ENCODE measurements around the gene STAG3. TPM values are rescaled to one million over a fixed set of nuclear protein-coding genes. Genes with fewer than 3 reads are reported as not detected.

The STAG3 gene
- total RNA-seq, 1 donor from 2014 or later = 0.36 TPM

DNA sequence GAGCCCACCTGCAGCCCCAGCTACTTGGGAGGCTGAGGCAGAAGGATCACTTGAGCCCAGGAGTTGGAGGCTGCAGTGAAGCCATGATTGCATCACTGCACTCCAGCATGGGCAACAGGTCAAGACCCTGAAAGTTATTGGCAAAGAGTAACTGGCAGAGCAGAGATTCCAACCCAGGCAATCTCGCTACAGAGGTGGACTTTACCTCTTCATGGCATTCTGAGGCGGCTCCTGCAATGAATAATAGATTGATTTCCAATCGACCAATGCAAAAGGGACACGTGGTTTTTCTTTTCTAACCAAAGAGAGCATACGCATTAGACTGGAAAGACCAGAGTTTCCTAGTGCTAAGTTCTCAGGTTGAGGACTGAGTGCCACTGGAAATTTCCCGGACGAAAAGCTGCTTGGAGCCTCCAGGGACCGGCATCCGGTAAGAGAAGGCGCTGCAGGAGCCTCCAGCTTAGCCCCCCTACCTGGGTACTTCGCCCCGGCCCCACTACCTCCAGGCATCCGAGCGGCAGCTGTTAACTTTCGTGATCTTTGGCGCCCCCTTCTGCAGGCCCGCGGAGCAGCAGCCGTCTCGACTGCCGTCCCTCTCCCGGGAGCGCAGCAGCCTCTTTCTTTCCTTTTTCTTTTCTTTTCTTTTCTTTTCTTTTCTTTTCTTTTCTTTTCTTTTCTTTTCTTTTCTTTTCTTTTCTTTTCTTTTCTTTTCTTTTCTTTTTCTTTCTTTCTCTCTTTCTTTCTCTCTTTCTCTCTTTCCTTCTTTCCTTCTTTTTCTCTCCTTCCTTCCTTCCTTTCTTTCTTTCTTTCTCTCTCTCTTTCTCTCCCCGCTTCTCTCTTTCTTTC is 46.9 kb upstream of the STAG3 start:
- peak overlapping the region; percentile 68 for H3K4me2 ChIP-seq (ENCODE audit: low read length)
- DNase-seq (ENCODE audit: low read depth) = no peak
- peaks cover 19% of the 10 kb centered on the region for H3K4me1 ChIP-seq (ENCODE audit: insufficient read depth, low read length)
- H3K36me3 ChIP-seq (ENCODE audit: insufficient read depth, low read length) = no peaks in the 10 kb centered on the region
- no peaks in the 10 kb centered on the region for H3K9me3 ChIP-seq (ENCODE audit: insufficient read depth, low read depth, low read length)
- H3K9me3 Mint-ChIP-seq (ENCODE audit: unreplicated experiment) = no peaks in the 10 kb centered on the region
- H3K27ac Mint-ChIP-seq (ENCODE audit: unreplicated experiment) = no peak overlapping the region
- TF ChIP-seq, protein P1, sequence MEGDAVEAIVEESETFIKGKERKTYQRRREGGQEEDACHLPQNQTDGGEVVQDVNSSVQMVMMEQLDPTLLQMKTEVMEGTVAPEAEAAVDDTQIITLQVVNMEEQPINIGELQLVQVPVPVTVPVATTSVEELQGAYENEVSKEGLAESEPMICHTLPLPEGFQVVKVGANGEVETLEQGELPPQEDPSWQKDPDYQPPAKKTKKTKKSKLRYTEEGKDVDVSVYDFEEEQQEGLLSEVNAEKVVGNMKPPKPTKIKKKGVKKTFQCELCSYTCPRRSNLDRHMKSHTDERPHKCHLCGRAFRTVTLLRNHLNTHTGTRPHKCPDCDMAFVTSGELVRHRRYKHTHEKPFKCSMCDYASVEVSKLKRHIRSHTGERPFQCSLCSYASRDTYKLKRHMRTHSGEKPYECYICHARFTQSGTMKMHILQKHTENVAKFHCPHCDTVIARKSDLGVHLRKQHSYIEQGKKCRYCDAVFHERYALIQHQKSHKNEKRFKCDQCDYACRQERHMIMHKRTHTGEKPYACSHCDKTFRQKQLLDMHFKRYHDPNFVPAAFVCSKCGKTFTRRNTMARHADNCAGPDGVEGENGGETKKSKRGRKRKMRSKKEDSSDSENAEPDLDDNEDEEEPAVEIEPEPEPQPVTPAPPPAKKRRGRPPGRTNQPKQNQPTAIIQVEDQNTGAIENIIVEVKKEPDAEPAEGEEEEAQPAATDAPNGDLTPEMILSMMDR (IDR thresholded peaks at IDR 0.05; ENCODE audit: insufficient read depth, low read depth, low read length) = peak; percentile 48
- TF ChIP-seq EZH2 (IDR thresholded peaks at IDR 0.05; ENCODE audit: insufficient read depth, low read length) = no peak
- H3K79me2 ChIP-seq (ENCODE audit: insufficient read depth, low read length) = peaks cover 5% of the 10 kb centered on the region
- H3K4me1 Mint-ChIP-seq (ENCODE audit: low read depth, unreplicated experiment) = no peaks in the 10 kb centered on the region
- H4K20me1 ChIP-seq (ENCODE audit: insufficient read depth, low read length) = no peaks in the 10 kb centered on the region
- H3K27me3 ChIP-seq (ENCODE audit: insufficient read depth, low read length) = peaks cover 2% of the 10 kb centered on the region
- FAIRE-seq = no peak
- no peak overlapping the region for H3K9ac ChIP-seq (ENCODE audit: low read length)
- H3K27ac ChIP-seq (ENCODE audit: low read depth, low read length) = no peak overlapping the region
- H3K4me3 Mint-ChIP-seq (ENCODE audit: unreplicated experiment) = no peak overlapping the region
- no peak overlapping the region for H3K4me3 ChIP-seq (ENCODE audit: insufficient read depth, low read depth, low read length)
- H3K36me3 Mint-ChIP-seq (ENCODE audit: low read depth, unreplicated experiment) = no peaks in the 10 kb centered on the region
- peaks cover 7% of the 10 kb centered on the region for H3K27me3 Mint-ChIP-seq (ENCODE audit: low read depth, unreplicated experiment)
- peak overlapping the region; percentile 47 for H2AFZ ChIP-seq (ENCODE audit: low read depth, low read length)

GRCh38 chr7:100132126-100132525 is 45.6 kb upstream of the STAG3 start:
- peaks cover 12% of the 10 kb centered on the region for H3K27me3 Mint-ChIP-seq (ENCODE audit: low read depth, unreplicated experiment)
- Histone ChIP-seq H3K9me3 (ENCODE audit: insufficient read depth, low read depth, low read length) (no peaks in the 10 kb centered on the region), H2AFZ (ENCODE audit: low read depth, low read length) (no peak overlapping the region), H3K9ac (ENCODE audit: low read length) (no peak overlapping the region), H3K79me2 (ENCODE audit: insufficient read depth, low read length) (no peaks in the 10 kb centered on the region), H3K4me2 (ENCODE audit: low read length) (no peak overlapping the region), H3K4me1 (ENCODE audit: insufficient read depth, low read length) (peaks cover 14% of the 10 kb centered on the region), H4K20me1 (ENCODE audit: insufficient read depth, low read length) (no peaks in the 10 kb centered on the region), H3K4me3 (ENCODE audit: insufficient read depth, low read depth, low read length) (no peak overlapping the region), H3K27me3 (ENCODE audit: insufficient read depth, low read length) (peaks cover 2% of the 10 kb centered on the region), H3K27ac (ENCODE audit: low read depth, low read length) (no peak overlapping the region), H3K36me3 (ENCODE audit: insufficient read depth, low read length) (no peaks in the 10 kb centered on the region)
- H3K4me1 Mint-ChIP-seq (ENCODE audit: low read depth, unreplicated experiment) = no peaks in the 10 kb centered on the region
- no peak overlapping the region for H3K27ac Mint-ChIP-seq (ENCODE audit: unreplicated experiment)
- no peaks in the 10 kb centered on the region for H3K36me3 Mint-ChIP-seq (ENCODE audit: low read depth, unreplicated experiment)
- DNase-seq (ENCODE audit: low read depth) (no peak), FAIRE-seq (no peak)
- no peak overlapping the region for H3K4me3 Mint-ChIP-seq (ENCODE audit: unreplicated experiment)
- TF ChIP-seq, protein P1 (IDR thresholded peaks at IDR 0.05; ENCODE audit: insufficient read depth, low read depth, low read length) = no peak
- TF ChIP-seq EZH2 (IDR thresholded peaks at IDR 0.05; ENCODE audit: insufficient read depth, low read length) = no peak
- no peaks in the 10 kb centered on the region for H3K9me3 Mint-ChIP-seq (ENCODE audit: unreplicated experiment)

GRCh38 chr7:100132697-100133151 is 45.0 kb upstream of the STAG3 start:
- Histone ChIP-seq H3K4me3 (ENCODE audit: insufficient read depth, low read depth, low read length) (no peak overlapping the region), H4K20me1 (ENCODE audit: insufficient read depth, low read length) (no peaks in the 10 kb centered on the region), H3K9me3 (ENCODE audit: insufficient read depth, low read depth, low read length) (no peaks in the 10 kb centered on the region), H3K4me2 (ENCODE audit: low read length) (no peak overlapping the region), H3K27ac (ENCODE audit: low read depth, low read length) (no peak overlapping the region), H3K27me3 (ENCODE audit: insufficient read depth, low read length) (peaks cover 2% of the 10 kb centered on the region), H3K9ac (ENCODE audit: low read length) (no peak overlapping the region), H3K4me1 (ENCODE audit: insufficient read depth, low read length) (peaks cover 12% of the 10 kb centered on the region), H3K79me2 (ENCODE audit: insufficient read depth, low read length) (no peaks in the 10 kb centered on the region), H3K36me3 (ENCODE audit: insufficient read depth, low read length) (no peaks in the 10 kb centered on the region), H2AFZ (ENCODE audit: low read depth, low read length) (no peak overlapping the region)
- FAIRE-seq = no peak
- Mint-ChIP-seq H3K9me3 (ENCODE audit: unreplicated experiment) (no peaks in the 10 kb centered on the region), H3K4me3 (ENCODE audit: unreplicated experiment) (no peak overlapping the region), H3K36me3 (ENCODE audit: low read depth, unreplicated experiment) (no peaks in the 10 kb centered on the region), H3K4me1 (ENCODE audit: low read depth, unreplicated experiment) (no peaks in the 10 kb centered on the region), H3K27ac (ENCODE audit: unreplicated experiment) (no peak overlapping the region), H3K27me3 (ENCODE audit: low read depth, unreplicated experiment) (peaks cover 12% of the 10 kb centered on the region)
- TF ChIP-seq EZH2 (IDR thresholded peaks at IDR 0.05; ENCODE audit: insufficient read depth, low read length) = no peak
- TF ChIP-seq, protein P1 (IDR thresholded peaks at IDR 0.05; ENCODE audit: insufficient read depth, low read depth, low read length) = peak; percentile 87
- DNase-seq (ENCODE audit: low read depth) = no peak

All from astrocyte (in vitro differentiated cells and primary cell).